ENCODE data around the gene SULT4A1.

The SULT4A1 gene

GRCh38 chr22:43844560-43845545 lies 17.5 kb downstream of the SULT4A1 start:
- no peak for DNase-seq (ENCODE audit: low spot score)

GRCh38 chr22:43843783-43844530 lies 18.4 kb downstream of the SULT4A1 start:
- no peak for DNase-seq (ENCODE audit: low spot score)

- DNase-seq (ENCODE audit: low spot score): no peak
Observed at GRCh38 chr22:43841742-43842141, 20.6 kb downstream of the SULT4A1 start.

GRCh38 chr22:43840851-43841250 lies 21.5 kb downstream of the SULT4A1 start:
- no peak for DNase-seq (ENCODE audit: low spot score)

GRCh38 chr22:43840431-43840830 lies 21.9 kb downstream of the SULT4A1 start:
- DNase-seq (ENCODE audit: low spot score): no peak

GRCh38 chr22:43839781-43840180 lies 22.5 kb downstream of the SULT4A1 start:
- no peak for DNase-seq (ENCODE audit: low spot score)

GRCh38 chr22:43838571-43839307 lies 23.6 kb downstream of the SULT4A1 start:
- no peak for DNase-seq (ENCODE audit: low spot score)

GRCh38 chr22:43838161-43838560 lies 24.2 kb downstream of the SULT4A1 start:
- no peak for DNase-seq (ENCODE audit: low spot score)

GRCh38 chr22:43837666-43838065 lies 24.6 kb downstream of the SULT4A1 start:
- no peak for DNase-seq (ENCODE audit: low spot score)

- DNase-seq (ENCODE audit: low spot score): no peak
Observed at GRCh38 chr22:43835736-43836135, 26.6 kb downstream of the SULT4A1 start.

GRCh38 chr22:43835166-43835565 lies 27.1 kb downstream of the SULT4A1 start:
- DNase-seq (ENCODE audit: low spot score): no peak

- no peak for DNase-seq (ENCODE audit: low spot score)
Observed at GRCh38 chr22:43833286-43834240, 28.8 kb downstream of the SULT4A1 start.

GRCh38 chr22:43832393-43833265 lies 29.7 kb downstream of the SULT4A1 start:
- no peak for DNase-seq (ENCODE audit: low spot score)

- no peak for DNase-seq (ENCODE audit: low spot score)
Observed at GRCh38 chr22:43831561-43832392, 30.5 kb downstream of the SULT4A1 start.

- DNase-seq (ENCODE audit: low spot score): no peak
Observed at GRCh38 chr22:43830931-43831560, 31.3 kb downstream of the SULT4A1 start.

GRCh38 chr22:43829904-43830851 lies 32.1 kb downstream of the SULT4A1 start:
- peak; percentile 24 for DNase-seq (ENCODE audit: low spot score)

- peak; percentile 15 for DNase-seq (ENCODE audit: low spot score)
Observed at GRCh38 chr22:43828998-43829782, 33.1 kb downstream of the SULT4A1 start.

All from SW480 (cell line).